Stomach (tissue), 9 donors: ENCODE measurements around the gene NCMAP. TPM values are rescaled to one million over a fixed set of nuclear protein-coding genes. Genes with fewer than 3 reads are reported as not detected.

Experiments used
- DNase-seq, 2 donors: peaks; one replicate each; pipeline versions ENCODE4 v3.0.0 to v3.0.0-alpha.2; 2013 to 2019
- H3K27ac ChIP-seq, 5 donors: fragments of 200-600 bp in 4 of 5; sonication (generic) in 4 of 5; one replicate each; pipeline ENCODE4 v1.5.1; 2013 to 2019; ENCODE audit warnings: mild to moderate bottlenecking in 1 of 5, moderate library complexity in 1 of 5
- H3K27me3 ChIP-seq, 3 donors: fragments of 200-600 bp; sonication (generic); one replicate each; pipeline ENCODE4 v1.5.1; 2017 to 2019; ENCODE audit warnings: mixed run types in 1 of 3
- H3K36me3 ChIP-seq, 4 donors: fragments of 200-600 bp; sonication (generic); 1 replicate in 3 of 4; 2 replicates in 1 of 4; pipeline ENCODE4 v1.5.1; 2016 to 2019
- H3K4me1 ChIP-seq, 4 donors: fragments of 200-600 bp; sonication (generic); one replicate each; pipeline ENCODE4 v1.5.1; 2016 to 2019
- H3K4me3 ChIP-seq, 4 donors: fragments of 200-600 bp; sonication (generic) in 3 of 4; one replicate each; pipeline ENCODE4 v1.5.1; 2016 to 2019; ENCODE audit warnings: mild to moderate bottlenecking in 1 of 4
- H3K9me3 ChIP-seq, 4 donors: fragments of 200-600 bp; sonication (generic); one replicate each; pipeline ENCODE4 v1.5.1; 2016 to 2019
- CTCF ChIP-seq, 7 experiments: fragments of 450-650 bp in 4 of 7; fragments of 200-600 bp in 3 of 7; sonication (generic) in 3 of 7; IDR thresholded peaks; one replicate each; pipeline ENCODE4 v1.5.1; 2016 to 2019; ENCODE audit warnings: antibody characterized with exemption in 7 of 7, control low read depth in 2 of 7, mild to moderate bottlenecking in 1 of 7
- EP300 ChIP-seq: sonication (generic); formaldehyde crosslinking; IDR thresholded peaks from one replicate; pipeline ENCODE4 v1.6.1; 2017; ENCODE audit warnings: antibody characterized with exemption
- POLR2A ChIP-seq, 4 donors: fragments of 450-650 bp; IDR thresholded peaks; one replicate each; pipeline ENCODE4 v1.6.1; 2016; ENCODE audit warnings: antibody characterized with exemption in 4 of 4, control low read depth in 2 of 4, mild to moderate bottlenecking in 1 of 4, moderate library complexity in 1 of 4
- POLR2AphosphoS5 ChIP-seq, 3 donors: sonication (generic); formaldehyde crosslinking; IDR thresholded peaks; one replicate each; pipeline ENCODE4 v1.6.1; 2016; ENCODE audit warnings: antibody characterized with exemption in 3 of 3
- WGBS, 5 donors: extraction: QIAGEN DNeasy Blood & Tissue Kit in 3 of 5; methylation state at CpG; one replicate each; pipeline versions ENCODE4 v1.1.5 to v1.1.7; 2013 to 2018; 5-methylcytosine and 5-hydroxymethylcytosine counted together
- intact Hi-C: fragments of 100-400 bp; cut with DNase I; formaldehyde crosslinking; loops from one replicate; pipeline ENCODE4 v1.15.1; 2023; ENCODE audit warnings: low total_unique reads
- polyA plus RNA-seq, 3 donors: library from polyadenylated mRNA; stranded (reverse); fragments of 200-250 nt; gene quantifications; one replicate each; pipeline ENCODE4 v1.2.3, GENCODE V29; 2013
- total RNA-seq, 5 donors: library from RNA; depleted of rRNA; stranded (reverse); fragments of >200 nt; gene quantifications; one replicate each; pipeline versions ENCODE4 v1.1.0 to v1.2.3, GENCODE V29; 2014 to 2016
- donor health status: healthy with polysubstance abuse.
- donor health status: Bipolar disorder and iron deficiency.
- donor health status: healthy.

Gene NCMAP
- total and polyA plus RNA-seq, 8 donors = 0.29 to 9.3 (median 4.1) TPM

DNA sequence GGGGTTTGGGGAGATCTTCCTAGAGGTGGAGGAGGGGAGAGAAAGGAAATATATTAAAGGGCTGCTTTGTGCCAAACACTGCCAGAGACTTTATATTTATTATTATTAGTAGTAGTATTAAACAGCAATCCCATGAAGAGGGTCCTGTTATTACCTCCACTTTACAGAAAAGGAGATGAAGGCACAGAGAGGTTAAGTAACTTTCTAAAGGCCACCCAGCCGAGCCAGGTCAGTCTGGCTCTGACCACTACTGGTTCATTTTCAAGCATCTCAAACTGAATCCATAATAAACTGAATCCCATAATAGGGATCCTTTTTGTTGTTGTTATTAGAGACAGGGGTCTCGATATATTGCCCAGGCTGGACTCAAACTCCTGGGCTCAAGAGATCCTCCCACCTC lies 12.6 kb downstream of the NCMAP start:
- Histone ChIP-seq H3K4me3 (no peak overlapping the region), H3K36me3 (no peaks in the 10 kb centered on the region), H3K9me3 (no peaks in the 10 kb centered on the region), H3K27ac (peak overlapping the region; percentile 75 to 85 (median 79)), H3K4me1 (peaks cover 10 to 32% (median 17%) of the 10 kb centered on the region in 4 donors), H3K27me3 (no peaks in the 10 kb centered on the region)
- WGBS, 5 donors = 36 to 74% (median 71%) methylated on average over 2 of the region's 2 CpGs
- no peak for DNase-seq
- TF ChIP-seq POLR2AphosphoS5 (IDR thresholded peaks at IDR 0.05) = no peak
- no peak for TF ChIP-seq CTCF (IDR thresholded peaks at IDR 0.05)
- no peak for TF ChIP-seq EP300
- TF ChIP-seq POLR2A (IDR thresholded peaks at IDR 0.05) = no peak
- intact Hi-C loops = no loop called here

DNA sequence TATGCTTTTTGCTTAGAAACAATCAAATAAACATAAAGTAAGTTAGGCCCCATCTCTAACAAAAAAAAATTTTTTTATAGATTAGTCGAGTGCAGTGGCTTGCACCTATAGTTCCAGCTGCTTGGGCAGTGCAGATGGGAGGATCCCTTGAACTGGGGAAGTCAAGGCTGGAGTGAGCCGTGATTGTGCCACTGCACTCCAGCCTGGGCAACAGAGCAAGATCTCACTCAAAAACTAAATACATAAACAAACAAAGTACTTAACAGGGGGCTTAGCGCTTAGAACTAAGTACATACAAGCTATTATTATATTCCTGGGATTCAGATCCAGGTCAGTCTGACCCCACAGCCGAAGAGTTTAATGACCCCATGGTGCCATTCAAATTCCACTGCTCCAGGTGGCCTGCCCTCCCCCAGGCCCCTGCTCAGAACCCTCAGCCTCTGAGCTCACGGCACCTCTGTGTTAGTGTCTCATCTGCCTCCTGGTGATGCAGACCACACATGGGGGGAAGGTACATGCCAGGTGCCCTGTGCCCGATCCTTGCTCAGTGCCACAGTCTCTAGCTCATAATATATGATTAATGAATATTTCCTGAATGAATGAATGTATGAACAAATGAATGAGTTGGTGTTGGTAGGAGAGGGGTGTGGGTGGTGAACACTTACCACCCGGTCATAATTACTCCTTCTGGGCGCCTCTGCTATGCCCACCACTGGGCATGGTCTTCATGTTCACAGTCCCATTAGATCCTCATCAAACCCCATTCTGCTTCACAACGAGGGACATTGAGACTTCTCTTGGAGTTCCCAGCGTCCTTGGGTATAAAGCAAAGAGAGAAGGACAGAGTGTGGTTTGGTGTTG lies 14.6 kb downstream of the NCMAP start:
- intact Hi-C loops = no loop called here
- TF ChIP-seq CTCF (IDR thresholded peaks at IDR 0.05) (no peak), POLR2AphosphoS5 (IDR thresholded peaks at IDR 0.05) (no peak), POLR2A (IDR thresholded peaks at IDR 0.05) (no peak), EP300 (no peak)
- WGBS, 5 donors = 76 to 82% (median 78%) methylated on average over 10 of the region's 10 CpGs

DNA sequence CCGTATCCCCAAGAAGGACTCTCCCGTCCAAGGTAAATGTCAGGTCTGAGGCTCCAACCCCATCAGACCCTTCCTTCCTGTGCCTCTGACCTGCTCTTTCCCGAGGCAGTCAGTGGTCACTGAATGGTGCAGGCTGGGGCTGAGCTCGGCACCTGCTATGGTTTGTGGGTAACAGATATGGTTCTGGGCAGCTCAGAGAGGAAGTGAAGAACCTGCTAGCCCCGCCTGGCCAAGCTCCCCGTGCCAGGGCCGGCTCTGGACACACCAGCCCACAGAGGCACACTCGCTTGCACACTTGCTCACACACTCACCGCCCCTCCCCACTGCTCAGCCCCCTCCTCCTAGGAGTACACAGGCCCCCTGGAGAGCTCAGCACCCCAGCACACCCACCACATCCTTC lies 16.4 kb downstream of the NCMAP start:
- Histone ChIP-seq H3K4me1 (peaks cover 6 to 37% (median 26%) of the 10 kb centered on the region in 4 donors), H3K4me3 (no peak overlapping the region), H3K9me3 (no peaks in the 10 kb centered on the region), H3K27ac (no peak overlapping the region), H3K27me3 (no peaks in the 10 kb centered on the region), H3K36me3 (no peaks in the 10 kb centered on the region)
- WGBS, 5 donors = 39 to 57% (median 42%) methylated on average over 8 to 9 of the region's 9 CpGs
- intact Hi-C loops = no loop called here
- no peak for TF ChIP-seq EP300
- no peak for TF ChIP-seq CTCF (IDR thresholded peaks at IDR 0.05)
- no peak for TF ChIP-seq POLR2AphosphoS5 (IDR thresholded peaks at IDR 0.05)
- no peak for TF ChIP-seq POLR2A (IDR thresholded peaks at IDR 0.05)
- peak in 1 of 2 donors; percentile 54 for DNase-seq

More for the DNA sequence above, 14.6 kb downstream of the NCMAP start:
- Histone ChIP-seq H3K27me3 (no peaks in the 10 kb centered on the region), H3K4me3 (no peak overlapping the region), H3K36me3 (no peaks in the 10 kb centered on the region), H3K27ac (no peak overlapping the region), H3K9me3 (no peaks in the 10 kb centered on the region), H3K4me1 (peaks cover 10 to 32% (median 17%) of the 10 kb centered on the region in 4 donors)
- DNase-seq = no peak

DNA sequence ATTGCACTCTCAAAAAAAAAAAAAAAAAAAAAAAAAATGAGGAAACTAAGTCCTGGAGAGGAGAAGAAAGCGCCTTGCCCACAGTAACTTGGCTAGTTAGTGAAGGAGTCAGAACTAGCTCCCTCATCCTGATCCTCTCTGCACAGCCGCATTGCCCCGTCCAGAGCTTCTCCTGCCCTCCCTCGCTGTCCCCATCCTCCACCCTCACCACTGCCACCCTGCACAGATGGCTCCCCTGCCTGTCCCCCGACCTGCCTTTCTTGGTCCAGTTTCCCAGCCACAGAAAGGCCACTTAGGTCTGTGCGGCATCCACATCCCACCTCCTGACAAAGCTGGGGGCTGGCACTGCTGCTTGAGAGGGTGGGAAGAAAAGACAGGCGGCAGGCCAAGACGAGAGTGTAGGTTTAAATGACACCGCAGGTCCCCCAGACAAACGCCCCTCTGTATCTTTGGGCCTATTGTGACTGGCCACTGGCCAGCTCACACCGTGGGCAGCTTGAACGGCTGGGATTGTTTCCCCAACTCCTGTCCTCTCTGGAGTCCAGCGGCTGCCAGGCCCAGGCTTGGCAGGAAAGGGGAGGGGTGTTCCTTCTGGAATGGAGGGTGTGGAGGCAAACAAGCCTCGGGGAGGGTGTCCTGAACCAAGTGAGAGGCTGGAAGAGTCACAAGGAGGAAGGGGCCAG lies 20.2 kb downstream of the NCMAP start:
- no peak overlapping the region for H3K4me3 ChIP-seq
- H3K9me3 ChIP-seq = no peaks in the 10 kb centered on the region
- DNase-seq = peak; percentile 58 to 76
- H3K4me1 ChIP-seq = peaks cover 0 to 18% (median 13%) of the 10 kb centered on the region in 4 donors
- no peaks in the 10 kb centered on the region for H3K36me3 ChIP-seq
- H3K27ac ChIP-seq = peak overlapping the region in 4 of 5 donors; percentile 5 to 63 (median 54)
- TF ChIP-seq POLR2AphosphoS5 (IDR thresholded peaks at IDR 0.05) (peak in 1 of 3 donors; percentile 19), POLR2A (IDR thresholded peaks at IDR 0.05) (no peak)
- no peaks in the 10 kb centered on the region for H3K27me3 ChIP-seq
- intact Hi-C loops = no loop called here
- WGBS, 5 donors = 42 to 61% (median 48%) methylated on average over 11 to 14 of the region's 14 CpGs
